HepG2 (cell line): Measurements from ENCODE around the gene MAPKAPK3. TPM values are rescaled to one million over a fixed set of nuclear protein-coding genes. Genes with fewer than 3 reads are reported as not detected.

Experiments
- FOXP1 ChIP-seq, 2 experiments: fragments of 450-650 bp in 1 of 2; IDR thresholded peaks; 2 replicates each; pipeline ENCODE4 v1.6.1; 2017 to 2018; ENCODE audit warnings: antibody characterized with exemption in 1 of 2
- HIVEP1 ChIP-seq: sonication (generic); formaldehyde crosslinking; IDR thresholded peaks from 2 replicates; pipeline ENCODE4 v1.4.0; 2020; ENCODE audit warnings: mild to moderate bottlenecking, missing genetic modification reagents
- IRF2 ChIP-seq: IDR thresholded peaks from 2 replicates; pipeline ENCODE4 v1.6.1; 2018; ENCODE audit warnings: missing genetic modification reagents, missing compliant biosample characterization
- KDM5A ChIP-seq: fragments of 200-600 bp; sonication (generic); IDR thresholded peaks from 2 replicates; pipeline ENCODE4 v1.7.0; 2018; ENCODE audit warnings: antibody characterized with exemption, mild to moderate bottlenecking, low read length, borderline replicate concordance
- KLF15 ChIP-seq: sonication (generic); formaldehyde crosslinking; IDR thresholded peaks from 2 replicates; pipeline ENCODE4 v1.8.1; 2023; ENCODE audit warnings: borderline replicate concordance, mild to moderate bottlenecking, inconsistent platforms, missing genetic modification reagents, mixed read lengths
- KLF9 ChIP-seq: IDR thresholded peaks from 2 replicates; pipeline ENCODE4 v1.6.1; 2016; ENCODE audit warnings: low read depth
- KMT2B ChIP-seq: IDR thresholded peaks from 2 replicates; pipeline ENCODE4 v1.6.1; 2016; ENCODE audit warnings: missing genetic modification reagents, missing compliant biosample characterization
- MAFK ChIP-seq, 2 experiments: IDR thresholded peaks in 1 of 2; conservative IDR thresholded peaks in 1 of 2; 2 replicates each; pipeline ENCODE4 v1.6.1; 2011; ENCODE audit warnings: improper control_type of control experiment in 2 of 2, low read length in 2 of 2
- MTF2 ChIP-seq: sonication (generic); formaldehyde crosslinking; IDR thresholded peaks from 2 replicates; pipeline ENCODE4 v1.5.0; 2020; ENCODE audit warnings: missing genetic modification reagents, borderline replicate concordance
- MXI1 ChIP-seq: IDR thresholded peaks from 3 replicates; pipeline ENCODE4 v1.6.1; 2012; ENCODE audit warnings: low read depth, low read length, inconsistent platforms, borderline replicate concordance
- POGK ChIP-seq: sonication (generic); formaldehyde crosslinking; conservative IDR thresholded peaks from 2 replicates; pipeline ENCODE4 v1.8.0; 2022; ENCODE audit warnings: mild to moderate bottlenecking, moderate library complexity, missing genetic modification reagents
- RNF2 ChIP-seq: fragments of 450-650 bp; conservative IDR thresholded peaks from 2 replicates; pipeline ENCODE4 v1.6.1; 2016; ENCODE audit warnings: low read depth
- SNAPC5 ChIP-seq: sonication (generic); formaldehyde crosslinking; IDR thresholded peaks from 2 replicates; pipeline ENCODE4 v1.8.1; 2023; ENCODE audit warnings: mild to moderate bottlenecking, missing genetic modification reagents, borderline replicate concordance
- STAG1 ChIP-seq: sonication (generic); formaldehyde crosslinking; IDR thresholded peaks from 2 replicates; pipeline ENCODE4 v1.4.0; 2020; ENCODE audit warnings: missing genetic modification reagents
- TARDBP ChIP-seq: sonication (generic); formaldehyde crosslinking; IDR thresholded peaks from 2 replicates; pipeline ENCODE4 v1.8.0; 2022; ENCODE audit warnings: mild to moderate bottlenecking, missing genetic modification reagents
- TFDP2 ChIP-seq: sonication (generic); formaldehyde crosslinking; IDR thresholded peaks from 2 replicates; pipeline ENCODE4 v1.4.0; 2020; ENCODE audit warnings: missing genetic modification reagents
- ZKSCAN5 ChIP-seq: sonication (generic); formaldehyde crosslinking; IDR thresholded peaks from 2 replicates; pipeline ENCODE4 v1.5.1; 2020; ENCODE audit warnings: mild to moderate bottlenecking, missing genetic modification reagents
- ZNF251 ChIP-seq: sonication (generic); formaldehyde crosslinking; IDR thresholded peaks from 2 replicates; pipeline ENCODE4 v1.9.0; 2021; ENCODE audit warnings: mild to moderate bottlenecking, missing genetic modification reagents
- ZNF296 ChIP-seq: sonication (generic); formaldehyde crosslinking; conservative IDR thresholded peaks from 2 replicates; pipeline ENCODE4 v1.5.0; 2020; ENCODE audit warnings: mild to moderate bottlenecking, missing genetic modification reagents
- ZNF350 ChIP-seq: sonication (generic); formaldehyde crosslinking; IDR thresholded peaks from 2 replicates; pipeline ENCODE4 v1.4.0; 2020; ENCODE audit warnings: mild to moderate bottlenecking, low read depth, missing genetic modification reagents, borderline replicate concordance
- ZNF441 ChIP-seq: sonication (generic); formaldehyde crosslinking; IDR thresholded peaks from 2 replicates; pipeline ENCODE4 v1.7.0; 2021; ENCODE audit warnings: missing genetic modification reagents, borderline replicate concordance
- ZNF597 ChIP-seq: sonication (generic); formaldehyde crosslinking; IDR thresholded peaks from 2 replicates; pipeline ENCODE4 v1.5.0; 2020; ENCODE audit warnings: missing genetic modification reagents
- ZNF629 ChIP-seq: sonication (generic); formaldehyde crosslinking; conservative IDR thresholded peaks from 2 replicates; pipeline ENCODE4 v1.5.0; 2020; ENCODE audit warnings: missing genetic modification reagents
- ZUFSP ChIP-seq: sonication (generic); formaldehyde crosslinking; IDR thresholded peaks from 2 replicates; pipeline ENCODE4 v1.9.0; 2021; ENCODE audit warnings: missing genetic modification reagents, mild to moderate bottlenecking, borderline replicate concordance
- polyA plus RNA-seq, 8 experiments: library from polyadenylated mRNA; depleted of rRNA in 3 of 8; stranded (reverse) in 7 of 8; unstranded in 1 of 8; fragments of >200 nt; fragmentation: Illumina TruSeq in 4 of 8; extraction: Trizol in 4 of 8; gene quantifications; 2 replicates each; pipeline versions ENCODE4 v1.2.1 to v1.2.3, GENCODE V29; 2011 to 2016; ENCODE audit warnings: low read depth in 4 of 8, missing spikeins in 1 of 8, mixed read lengths in 1 of 8; ENCODE audit not compliant: insufficient read depth in 1 of 8
- total RNA-seq, 5 experiments: library from RNA; depleted of rRNA; stranded (reverse); fragments of >200 nt; fragmentation: Illumina TruSeq; extraction: Trizol; gene quantifications; 2 replicates each; pipeline ENCODE4 v1.2.3, GENCODE V29; 2016; ENCODE audit warnings: low read depth in 1 of 5

Gene MAPKAPK3
- total and polyA plus RNA-seq, 2 of the 13 experiments (the other 11 are each of a cell fraction or from before 2014, with no cell fraction given), result 39.9 to 41.2 TPM

GRCh38 chr3:50567386-50568167 lies 49.4 kb upstream of the MAPKAPK3 start, which contains the start of gene C3orf18 (continued):
- no peak for TF ChIP-seq TFDP2 (CRISPR knock-in tag)
- TF ChIP-seq POGK (CRISPR knock-in tag), result no peak
- TF ChIP-seq FOXP1 (IDR thresholded peaks at IDR 0.05), result no peak
- TF ChIP-seq FOXP1 (CRISPR knock-in tag; IDR thresholded peaks at IDR 0.05), result no peak
- TF ChIP-seq KLF9, result no peak
- no peak for TF ChIP-seq SNAPC5 (CRISPR knock-in tag)
- TF ChIP-seq STAG1 (CRISPR knock-in tag), result no peak
- no peak for TF ChIP-seq MTF2 (CRISPR knock-in tag)
- TF ChIP-seq ZNF251 (CRISPR knock-in tag), result no peak
- no peak for TF ChIP-seq RNF2
- peak; percentile 62; the same call in 1 of the 2 replicates for TF ChIP-seq ZNF441 (CRISPR knock-in tag)
- no peak for TF ChIP-seq ZKSCAN5
- TF ChIP-seq HIVEP1, result no peak
- TF ChIP-seq ZNF296 (CRISPR knock-in tag), result no peak
- no peak for TF ChIP-seq ZUFSP (CRISPR knock-in tag)
- TF ChIP-seq ZNF597, result no peak
- TF ChIP-seq KLF15 (CRISPR knock-in tag), result no peak
- no peak for TF ChIP-seq MAFK (conservative IDR thresholded peaks at IDR 0.05 in 1 of 2, IDR thresholded peaks at IDR 0.05 in 1 of 2; ENCODE audit: low read length in 2 of 2)
- peak; percentile 20; the same call in 1 of the 3 replicates for TF ChIP-seq MXI1
- no peak for TF ChIP-seq ZNF629 (CRISPR knock-in tag)
- TF ChIP-seq IRF2 (CRISPR knock-in tag), result no peak
- TF ChIP-seq TARDBP (CRISPR knock-in tag), result 0 out of 2 replicates have a peak, but pooled peaks have one; percentile 29
- TF ChIP-seq ZNF350 (CRISPR knock-in tag), result no peak
- TF ChIP-seq KDM5A, result no peak
- no peak for TF ChIP-seq KMT2B (CRISPR knock-in tag)
